CD4-positive, alpha-beta T cell treated with Interleukin-10 for 1 hour (primary cell): ENCODE data around the gene FLYWCH1.
"Not testable (repeated sequence)": the region's sequence is repeated elsewhere in the genome, so short reads cannot be mapped to it uniquely, and the experiment has no call there.

ENCODE experiments used
- DNase-seq: peaks from one replicate; pipeline ENCODE4 v3.0.0-alpha.2; 2020

The FLYWCH1 gene

GRCh38 chr16:2928151-2928550 lies 16.4 kb downstream of the FLYWCH1 start:
- DNase-seq: not testable (repeated sequence)

- no peak for DNase-seq
These were observed 17.1 kb downstream of the FLYWCH1 start for GRCh38 chr16:2928796-2929195.

GRCh38 chr16:2929693-2930092 lies 18.0 kb downstream of the FLYWCH1 start:
- no peak for DNase-seq

GRCh38 chr16:2930236-2930635 lies 18.5 kb downstream of the FLYWCH1 start:
- DNase-seq: no peak

- DNase-seq: not testable (repeated sequence)
These were observed 19.6 kb downstream of the FLYWCH1 start for GRCh38 chr16:2931231-2931914.

GRCh38 chr16:2933136-2933535 lies 21.4 kb downstream of the FLYWCH1 start:
- no peak for DNase-seq

GRCh38 chr16:2933701-2934100 lies 22.0 kb downstream of the FLYWCH1 start:
- no peak for DNase-seq

- DNase-seq: no peak
These were observed 22.7 kb downstream of the FLYWCH1 start for GRCh38 chr16:2934450-2934849.

GRCh38 chr16:2936436-2937011 lies 24.8 kb downstream of the FLYWCH1 start:
- no peak for DNase-seq

GRCh38 chr16:2937170-2937569 lies 25.4 kb downstream of the FLYWCH1 start:
- DNase-seq: no peak

- no peak for DNase-seq
These were observed 26.5 kb downstream of the FLYWCH1 start for GRCh38 chr16:2938206-2938605.

GRCh38 chr16:2939968-2940367 lies 28.2 kb downstream of the FLYWCH1 start:
- DNase-seq: no peak

- no peak for DNase-seq
These were observed 30.3 kb downstream of the FLYWCH1 start for GRCh38 chr16:2942045-2942444.

GRCh38 chr16:2943716-2944115 lies 32.0 kb downstream of the FLYWCH1 start:
- not testable (repeated sequence) for DNase-seq

- DNase-seq: no peak
These were observed 34.9 kb downstream of the FLYWCH1 start for GRCh38 chr16:2946649-2947048.

GRCh38 chr16:2948807-2949704 lies 37.3 kb downstream of the FLYWCH1 start:
- no peak for DNase-seq

GRCh38 chr16:2949705-2950352 lies 38.1 kb downstream of the FLYWCH1 start:
- no peak for DNase-seq

- DNase-seq: no peak
These were observed 38.6 kb downstream of the FLYWCH1 start for GRCh38 chr16:2950353-2950724.

- no peak for DNase-seq
These were observed 39.0 kb downstream of the FLYWCH1 start for GRCh38 chr16:2950773-2951172.

GRCh38 chr16:2952679-2953078 lies 40.9 kb downstream of the FLYWCH1 start:
- DNase-seq: no peak

- no peak for DNase-seq
These were observed 42.2 kb downstream of the FLYWCH1 start for GRCh38 chr16:2953706-2954627.
